ENCODE measurements around the gene ELMO2. TPM values are rescaled to one million over a fixed set of nuclear protein-coding genes. Genes with fewer than 3 reads are reported as not detected.

Gene ELMO2
- polyA plus RNA-seq, 6 donors from 2014 or later, result 14.5 to 25.9 (median 21.1) TPM

DNA sequence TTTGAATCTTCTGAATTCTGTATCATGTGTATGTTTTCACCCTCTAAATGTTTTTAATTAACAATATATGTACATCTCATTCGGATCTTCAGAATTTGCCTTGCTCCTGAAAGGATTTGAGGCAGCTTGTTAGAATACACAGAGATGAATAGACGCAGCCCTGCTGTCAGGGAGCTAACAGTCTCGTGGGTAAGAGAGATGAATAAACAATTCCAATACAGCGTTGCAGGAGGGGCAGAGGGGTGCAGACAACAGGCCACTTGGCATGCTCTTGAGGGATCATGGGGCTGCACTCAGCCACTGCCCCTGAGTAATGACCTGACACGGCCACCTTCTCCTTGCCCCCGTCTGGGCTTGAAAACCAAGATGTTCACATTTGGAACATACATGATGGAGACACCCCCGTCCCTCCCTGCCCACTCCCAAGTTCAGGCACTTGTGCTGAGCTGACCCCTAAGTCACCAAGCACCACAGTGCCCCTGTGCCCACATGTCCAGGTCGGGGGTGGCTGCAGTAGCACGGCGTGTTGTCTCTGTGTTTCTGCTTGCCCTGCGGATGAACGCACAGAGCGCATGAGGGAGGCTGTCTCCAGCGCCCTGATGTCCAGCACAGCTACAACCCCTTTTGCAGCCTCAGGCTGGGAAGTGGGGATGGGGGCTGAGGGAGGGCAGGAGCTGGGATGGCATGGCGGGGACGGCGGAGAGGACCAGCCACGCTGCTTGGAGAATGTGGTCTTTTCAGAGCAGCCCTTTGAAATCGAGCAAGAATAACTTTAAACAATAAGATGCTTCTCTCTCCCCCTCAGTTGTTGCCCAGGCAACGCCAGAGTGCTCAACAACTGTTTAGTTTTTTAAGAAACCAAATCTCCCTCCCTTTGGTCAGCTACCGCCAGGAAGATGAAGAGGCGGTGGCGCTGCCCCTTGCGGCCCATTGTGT is 65.1 kb downstream of the ELMO2 start:
- H3K36me3 Mint-ChIP-seq, result no peaks in the 10 kb centered on the region
- no peaks in the 10 kb centered on the region for H3K9me3 Mint-ChIP-seq
- DNase-seq, result no peak
- no peak for ATAC-seq (ENCODE audit: low read depth in 2 of 2)
- no peak overlapping the region for H3K4me3 Mint-ChIP-seq
- H3K27me3 Mint-ChIP-seq, result peaks cover 20 to 62% (median 30%) of the 10 kb centered on the region in 3 donors
- H3K4me1 Mint-ChIP-seq, result peaks cover 13 to 30% (median 19%) of the 10 kb centered on the region in 3 donors
- no peak overlapping the region for H3K27ac Mint-ChIP-seq

DNA sequence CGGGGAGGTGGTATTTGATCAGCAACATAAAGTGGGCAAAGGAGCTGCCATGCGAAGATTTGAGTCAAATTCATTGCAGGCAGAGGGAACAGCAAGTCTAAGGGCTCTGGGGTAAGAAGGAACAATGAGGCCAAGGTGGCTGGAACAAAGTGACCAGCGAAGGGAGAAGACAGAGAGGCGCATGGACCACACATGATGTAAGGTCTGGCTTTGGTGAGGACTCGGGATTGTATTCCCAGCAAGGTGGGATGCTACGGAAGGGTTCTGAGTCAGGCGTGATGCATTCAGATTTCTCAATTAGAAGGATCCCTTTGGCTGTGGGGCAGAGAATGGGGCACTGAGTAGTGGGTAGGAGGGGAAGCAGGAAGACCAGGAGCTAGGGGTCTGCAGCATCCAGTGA is 67.4 kb downstream of the ELMO2 start:
- no peak for ATAC-seq (ENCODE audit: low read depth in 2 of 2)
- Mint-ChIP-seq H3K9me3 (peaks cover 0 to 4% (median 0%) of the 10 kb centered on the region in 7 donors), H3K36me3 (no peaks in the 10 kb centered on the region), H3K27ac (no peak overlapping the region), H3K27me3 (peaks cover 41 to 80% (median 42%) of the 10 kb centered on the region in 3 donors), H3K4me1 (peaks cover 6 to 19% (median 11%) of the 10 kb centered on the region in 3 donors), H3K4me3 (no peak overlapping the region)
- DNase-seq, result no peak

DNA sequence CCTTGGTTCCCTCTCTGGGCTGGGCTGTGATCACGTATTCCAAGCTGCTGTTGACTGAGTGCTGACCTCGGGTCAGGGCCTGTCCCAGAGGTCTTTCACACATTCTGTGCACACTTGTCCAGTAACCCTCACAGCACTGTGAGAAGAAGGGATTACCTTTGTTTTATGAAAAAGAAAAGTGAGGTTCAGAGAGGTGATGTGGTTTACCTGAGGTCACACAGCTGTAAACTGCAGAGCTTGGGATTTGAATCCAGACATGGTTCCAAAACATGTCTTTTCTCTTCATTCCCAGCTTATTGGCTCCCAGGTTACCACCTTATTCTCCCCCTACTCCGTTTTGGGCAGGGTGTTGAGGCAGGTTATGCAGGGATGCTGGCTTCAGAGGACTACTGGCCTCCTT is 69.7 kb downstream of the ELMO2 start:
- no peaks in the 10 kb centered on the region for H3K36me3 Mint-ChIP-seq
- no peak overlapping the region for H3K4me3 Mint-ChIP-seq
- DNase-seq, result no peak
- no peaks in the 10 kb centered on the region for H3K4me1 Mint-ChIP-seq
- peaks cover 37 to 86% (median 62%) of the 10 kb centered on the region in 3 donors for H3K27me3 Mint-ChIP-seq
- H3K9me3 Mint-ChIP-seq, result peaks cover 0 to 4% (median 0%) of the 10 kb centered on the region in 7 donors
- no peak overlapping the region for H3K27ac Mint-ChIP-seq
- no peak for ATAC-seq (ENCODE audit: low read depth in 2 of 2)

DNA sequence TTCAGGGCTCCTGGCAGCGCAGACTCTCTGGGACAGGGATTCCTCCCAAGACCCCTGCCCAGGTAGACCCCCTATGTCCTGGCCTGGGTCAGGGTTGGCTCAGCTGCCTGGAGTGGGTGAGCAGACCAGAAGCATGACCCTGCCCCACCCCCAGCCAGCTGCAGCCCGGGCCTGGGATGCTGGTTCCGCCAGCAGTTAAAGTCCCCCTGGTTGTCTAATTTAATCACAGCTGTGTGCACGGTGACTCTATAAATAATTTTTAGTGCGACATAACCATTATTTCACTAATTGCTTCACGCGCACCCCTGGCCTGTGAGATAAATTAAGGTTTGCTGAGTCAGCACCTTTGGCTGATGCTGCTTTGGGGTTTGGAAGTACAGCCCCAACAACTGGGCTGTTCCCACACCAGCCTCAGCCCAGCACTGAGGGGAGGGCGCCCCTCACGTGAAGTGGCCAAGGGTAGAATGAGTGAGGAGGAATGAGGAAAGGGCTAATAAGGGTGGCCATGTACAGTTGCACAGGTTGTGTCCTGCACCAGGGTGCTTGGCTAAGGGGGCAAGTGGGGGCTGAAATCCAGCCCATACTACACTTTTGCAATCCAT is 72.0 kb downstream of the ELMO2 start:
- peaks cover 0 to 4% (median 0%) of the 10 kb centered on the region in 7 donors for H3K9me3 Mint-ChIP-seq
- ATAC-seq (ENCODE audit: low read depth in 2 of 2) (no peak), DNase-seq (no peak)
- no peak overlapping the region for H3K27ac Mint-ChIP-seq
- no peaks in the 10 kb centered on the region for H3K36me3 Mint-ChIP-seq
- no peak overlapping the region for H3K4me3 Mint-ChIP-seq
- H3K4me1 Mint-ChIP-seq, result peaks cover 0 to 4% (median 3%) of the 10 kb centered on the region in 3 donors
- H3K27me3 Mint-ChIP-seq, result peaks cover 28 to 81% (median 73%) of the 10 kb centered on the region in 3 donors

DNA sequence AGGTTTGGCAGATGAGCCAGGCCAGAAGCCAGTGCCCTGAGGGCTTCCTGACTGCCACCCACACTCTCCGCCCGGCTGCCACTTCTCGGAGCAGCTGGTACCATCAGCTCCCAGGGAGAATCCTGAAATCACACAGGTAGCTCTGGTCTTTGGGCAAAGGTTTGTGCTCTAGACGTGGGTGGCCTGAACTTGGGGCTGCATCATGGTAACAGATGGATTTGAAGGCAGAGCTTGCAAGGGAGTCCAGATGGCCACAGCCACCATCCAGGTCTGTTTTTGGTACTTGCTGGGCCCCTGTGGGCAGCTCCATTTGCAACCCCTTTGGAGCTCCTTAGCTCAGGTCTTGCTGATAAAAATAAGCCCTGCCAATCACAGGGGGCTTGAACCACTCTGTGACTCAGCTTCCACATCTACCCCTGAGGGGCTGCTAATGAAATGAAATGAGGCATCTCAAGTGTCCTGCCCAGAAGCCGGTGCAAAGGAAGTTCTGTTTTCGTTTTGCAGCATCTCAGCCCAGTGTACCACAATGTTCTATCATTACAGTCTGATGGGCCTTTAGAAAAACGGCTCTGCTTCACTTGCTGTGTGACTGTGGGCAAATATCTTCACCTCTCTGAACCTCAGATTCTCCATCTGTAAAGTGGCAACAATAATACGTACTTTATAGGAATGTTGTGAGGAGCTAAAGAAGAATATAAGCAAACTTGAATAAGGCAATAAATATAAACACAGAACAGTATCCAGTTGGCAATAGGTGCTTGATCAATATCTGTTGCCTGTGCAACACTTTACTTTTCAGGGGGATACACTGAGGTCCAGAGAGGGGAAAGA is 73.0 kb downstream of the ELMO2 start:
- Mint-ChIP-seq H3K4me3 (no peak overlapping the region), H3K27ac (no peak overlapping the region), H3K27me3 (peaks cover 21 to 79% (median 74%) of the 10 kb centered on the region in 3 donors), H3K36me3 (no peaks in the 10 kb centered on the region), H3K9me3 (peaks cover 0 to 4% (median 0%) of the 10 kb centered on the region in 7 donors), H3K4me1 (peaks cover 0 to 5% (median 4%) of the 10 kb centered on the region in 3 donors)
- ATAC-seq (ENCODE audit: low read depth in 2 of 2) (no peak), DNase-seq (no peak)

DNA sequence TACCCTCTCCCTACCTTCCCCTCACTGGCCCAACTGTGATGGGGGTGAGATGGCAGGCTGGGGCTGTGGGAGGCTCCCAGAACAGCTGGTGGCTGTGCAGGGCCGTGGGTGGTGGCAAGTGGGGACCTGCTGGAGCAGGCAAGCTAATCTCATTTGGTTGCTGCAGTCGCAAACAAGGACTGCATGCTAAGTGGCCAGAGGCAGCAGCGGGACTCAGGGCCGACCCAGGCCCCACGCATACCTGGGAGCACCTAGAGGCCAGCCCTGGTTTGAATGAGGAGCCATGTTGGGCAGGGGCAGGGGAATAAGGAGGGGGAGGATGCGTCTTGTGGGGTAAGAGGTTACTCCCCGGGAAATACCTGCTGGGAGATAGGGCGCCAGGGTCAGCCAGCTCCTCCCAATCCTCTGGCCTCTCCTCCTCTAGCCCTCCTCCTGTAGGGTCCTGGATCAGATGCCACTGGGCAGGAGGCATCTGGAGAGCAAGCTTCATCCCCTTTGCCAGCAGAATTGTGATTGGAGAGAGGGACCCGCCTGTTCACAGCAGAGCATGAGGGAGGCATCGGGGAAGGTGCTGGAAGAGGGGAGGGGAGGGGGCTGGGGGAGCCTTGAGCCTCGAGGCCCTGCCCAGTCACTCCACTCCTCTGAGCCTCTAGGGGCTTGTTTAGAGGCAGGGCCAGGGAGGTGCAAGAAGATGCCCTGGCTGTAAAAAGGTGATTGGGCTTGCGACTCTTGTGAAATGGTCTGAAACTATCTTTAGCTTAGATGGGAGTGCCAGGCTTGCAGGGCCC is 73.8 kb downstream of the ELMO2 start:
- Mint-ChIP-seq H3K4me3 (no peak overlapping the region), H3K9me3 (peaks cover 0 to 4% (median 0%) of the 10 kb centered on the region in 7 donors), H3K27ac (peak overlapping the region in 2 of 6 donors; percentile 52 to 75), H3K36me3 (no peaks in the 10 kb centered on the region), H3K27me3 (peaks cover 21 to 76% (median 74%) of the 10 kb centered on the region in 3 donors), H3K4me1 (peaks cover 0 to 5% (median 4%) of the 10 kb centered on the region in 3 donors)
- no peak for DNase-seq
- no peak for ATAC-seq (ENCODE audit: low read depth in 2 of 2)

DNA sequence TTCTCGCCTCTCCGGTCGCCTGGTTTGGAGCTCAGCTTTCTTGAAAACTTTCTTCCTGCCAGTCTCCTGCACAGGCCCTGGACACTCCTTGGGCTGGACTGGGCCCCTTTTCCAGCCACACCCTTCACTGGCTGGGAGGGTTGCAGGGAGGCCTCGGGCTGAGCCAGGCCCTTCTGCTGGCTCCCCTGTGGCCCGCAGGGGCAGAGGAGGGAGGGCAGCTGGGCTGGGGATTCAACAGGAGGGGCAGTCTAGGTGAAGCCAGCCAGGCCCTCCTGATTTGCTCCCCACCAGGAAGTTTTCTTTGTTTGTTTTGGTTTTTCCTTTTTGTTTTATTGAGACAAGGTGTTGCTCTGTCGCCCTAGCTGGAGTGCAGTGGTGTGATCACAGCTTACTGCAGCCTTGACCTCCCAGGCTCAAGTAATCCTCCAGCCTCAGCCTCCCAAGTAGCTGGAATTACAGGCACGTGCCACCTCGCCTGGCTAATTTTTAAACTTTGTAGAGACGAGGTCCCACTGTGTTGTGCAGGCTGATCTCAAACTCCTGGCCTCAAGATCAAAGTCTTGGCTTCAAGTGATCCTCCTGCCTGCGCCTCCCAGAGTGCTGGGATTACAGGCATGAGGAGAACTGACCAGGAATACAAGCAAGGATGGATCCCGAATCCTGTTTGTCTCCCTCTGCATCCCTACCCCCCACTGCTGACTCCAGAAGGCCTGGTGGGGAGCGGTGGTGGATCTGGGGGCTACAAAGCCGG is 74.6 kb downstream of the ELMO2 start:
- ATAC-seq (ENCODE audit: low read depth in 2 of 2), result no peak
- peaks cover 0 to 4% (median 0%) of the 10 kb centered on the region in 7 donors for H3K9me3 Mint-ChIP-seq
- no peak overlapping the region for H3K27ac Mint-ChIP-seq
- no peak overlapping the region for H3K4me3 Mint-ChIP-seq
- no peaks in the 10 kb centered on the region for H3K36me3 Mint-ChIP-seq
- DNase-seq, result no peak
- peaks cover 0 to 5% (median 4%) of the 10 kb centered on the region in 3 donors for H3K4me1 Mint-ChIP-seq
- peaks cover 21 to 80% (median 73%) of the 10 kb centered on the region in 3 donors for H3K27me3 Mint-ChIP-seq

DNA sequence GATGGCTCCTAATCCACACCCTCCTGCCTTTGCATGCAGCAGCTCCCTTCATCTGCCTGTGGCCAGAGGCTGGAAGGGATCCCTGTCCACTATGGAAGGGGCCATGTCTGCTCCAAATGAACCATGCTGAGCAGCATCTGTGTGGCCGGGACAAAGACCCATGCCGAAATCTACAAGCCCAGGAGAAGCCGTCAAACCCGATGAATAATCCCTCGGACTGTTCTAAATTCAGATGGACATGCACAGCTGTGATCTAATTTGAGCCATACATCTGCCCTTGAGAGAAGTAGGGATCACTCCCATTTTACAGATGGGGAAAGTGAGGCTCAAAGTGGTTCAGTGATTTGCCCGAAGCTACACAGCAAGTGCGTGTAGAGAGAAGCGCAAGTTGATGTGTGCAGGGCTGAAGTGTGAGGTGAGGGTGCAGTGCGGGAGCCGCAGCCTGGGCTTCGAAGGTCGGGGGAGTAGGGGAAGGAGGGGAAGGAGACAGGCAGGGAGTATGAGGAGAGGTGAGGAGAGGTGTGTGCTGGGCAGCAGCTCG is 75.5 kb downstream of the ELMO2 start:
- Mint-ChIP-seq H3K36me3 (no peaks in the 10 kb centered on the region), H3K9me3 (peaks cover 0 to 4% (median 0%) of the 10 kb centered on the region in 7 donors), H3K4me1 (peaks cover 0 to 5% (median 4%) of the 10 kb centered on the region in 3 donors), H3K27ac (peak overlapping the region in 1 of 6 donors; percentile 59), H3K4me3 (no peak overlapping the region), H3K27me3 (peaks cover 17 to 74% (median 72%) of the 10 kb centered on the region in 3 donors)
- no peak for ATAC-seq (ENCODE audit: low read depth in 2 of 2)
- no peak for DNase-seq

DNA sequence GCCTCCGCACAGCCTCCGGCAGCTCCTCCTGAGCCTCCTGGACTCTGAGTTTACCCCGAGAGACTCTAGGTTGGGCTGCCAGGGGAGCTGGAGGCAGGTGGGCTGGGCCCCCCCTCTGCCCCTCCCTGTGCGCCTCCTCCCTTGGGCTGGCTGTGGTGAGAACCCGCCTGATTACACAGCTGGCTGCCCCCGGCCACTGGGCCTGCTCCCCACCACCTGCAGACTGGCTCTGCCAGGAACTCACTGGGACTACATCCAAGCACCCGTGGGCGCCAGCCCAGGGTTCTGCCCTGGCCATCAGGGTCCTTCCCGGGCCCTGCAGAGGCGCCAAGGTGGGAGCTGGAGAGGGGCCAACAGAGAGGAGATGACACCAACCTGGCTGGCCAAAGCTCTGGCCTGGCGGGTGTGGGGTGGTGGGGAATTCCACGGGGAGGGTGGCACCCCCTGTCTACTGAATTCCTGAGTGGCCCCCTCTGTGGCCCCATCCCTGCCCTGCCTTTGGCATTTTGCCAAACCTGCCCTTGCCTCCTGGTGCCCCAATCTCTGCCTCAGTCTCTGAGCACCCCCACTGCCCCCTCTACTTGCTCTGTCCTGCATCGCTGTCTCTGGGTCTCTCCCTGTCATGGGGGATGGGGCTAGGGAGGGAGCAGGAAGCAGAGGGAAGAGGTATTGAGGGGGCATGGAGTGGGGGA is 76.2 kb downstream of the ELMO2 start:
- peak; percentile 27 to 37 for ATAC-seq (ENCODE audit: low read depth in 2 of 2)
- no peak for DNase-seq
- no peaks in the 10 kb centered on the region for H3K36me3 Mint-ChIP-seq
- H3K9me3 Mint-ChIP-seq, result no peaks in the 10 kb centered on the region
- no peak overlapping the region for H3K4me3 Mint-ChIP-seq
- no peak overlapping the region for H3K27ac Mint-ChIP-seq
- H3K27me3 Mint-ChIP-seq, result peaks cover 12 to 67% (median 66%) of the 10 kb centered on the region in 3 donors
- peaks cover 0 to 5% (median 4%) of the 10 kb centered on the region in 3 donors for H3K4me1 Mint-ChIP-seq

DNA sequence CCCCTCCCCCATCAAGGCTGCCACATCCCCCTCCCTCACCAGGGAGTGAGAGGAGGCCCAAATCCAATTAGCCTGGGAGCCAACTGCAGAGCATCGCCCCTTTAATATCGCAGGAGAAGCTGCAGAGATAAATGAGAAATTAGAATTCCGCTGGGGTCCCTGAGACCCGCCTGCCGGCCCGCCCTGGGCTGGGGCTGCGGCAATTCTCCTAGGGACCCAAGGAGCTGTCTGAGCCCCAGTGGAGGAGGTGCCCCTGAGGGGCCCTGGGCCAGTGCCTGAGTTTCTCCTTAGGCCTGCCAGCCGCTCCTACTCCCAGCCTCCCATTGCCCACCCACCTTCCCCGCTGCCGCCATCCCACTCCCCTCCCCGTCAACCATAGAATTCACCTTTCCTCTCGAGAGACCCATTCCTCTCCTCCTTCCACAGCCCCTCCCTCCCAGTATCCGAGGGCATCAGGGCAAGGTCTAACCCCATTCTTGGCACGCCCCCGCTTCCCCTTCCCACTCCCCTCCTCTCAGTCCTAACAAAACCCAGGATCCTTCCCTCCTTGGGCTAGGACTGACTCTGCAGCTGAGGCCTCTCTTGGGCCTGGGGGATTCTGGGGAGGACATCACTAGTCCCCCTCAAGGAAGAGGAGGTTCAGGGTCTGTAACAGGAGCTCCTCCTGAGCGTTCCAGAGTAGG is 78.1 kb downstream of the ELMO2 start:
- DNase-seq (no peak), ATAC-seq (ENCODE audit: low read depth in 2 of 2) (no peak)
- Mint-ChIP-seq H3K27me3 (peaks cover 8 to 55% (median 53%) of the 10 kb centered on the region in 3 donors), H3K9me3 (no peaks in the 10 kb centered on the region), H3K36me3 (no peaks in the 10 kb centered on the region), H3K4me1 (peaks cover 0 to 5% (median 4%) of the 10 kb centered on the region in 3 donors), H3K27ac (peak overlapping the region in 1 of 6 donors; percentile 59), H3K4me3 (no peak overlapping the region)

DNA sequence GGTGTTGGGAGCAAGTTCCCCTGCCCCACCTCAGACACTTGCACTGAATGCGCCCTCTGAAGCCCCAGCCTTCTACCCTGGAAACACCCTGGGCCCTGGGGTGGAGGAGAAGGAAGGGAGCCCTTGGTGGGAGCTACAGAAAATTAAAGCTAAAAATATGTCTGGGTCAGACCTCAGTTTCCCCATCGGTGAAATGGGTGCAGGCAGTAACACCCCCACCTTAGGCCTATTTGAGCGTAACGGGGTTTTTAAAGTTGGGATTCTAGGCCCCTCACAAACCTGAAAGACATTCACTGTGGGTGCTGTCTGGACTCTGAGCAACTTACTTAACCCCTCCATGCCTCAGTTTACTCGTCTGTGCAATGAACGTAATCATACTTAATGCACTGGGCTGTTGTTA is 78.9 kb downstream of the ELMO2 start:
- peaks cover 0 to 5% (median 4%) of the 10 kb centered on the region in 3 donors for H3K4me1 Mint-ChIP-seq
- DNase-seq (no peak), ATAC-seq (ENCODE audit: low read depth in 2 of 2) (no peak)
- H3K4me3 Mint-ChIP-seq, result peak overlapping the region in 2 of 8 donors; percentile 15 to 29
- peaks cover 10 to 55% (median 54%) of the 10 kb centered on the region in 3 donors for H3K27me3 Mint-ChIP-seq
- H3K9me3 Mint-ChIP-seq, result no peaks in the 10 kb centered on the region
- H3K36me3 Mint-ChIP-seq, result no peaks in the 10 kb centered on the region
- no peak overlapping the region for H3K27ac Mint-ChIP-seq

All from naive B cell (primary cell).